K562 (cell line): ENCODE measurements around the gene DNASE1L1.

Source experiments
- ELF2 ChIP-seq: fragments of 250-450 bp; sonication (Bioruptor Pico); IDR thresholded peaks from 2 replicates; pipeline ENCODE4 v1.5.0; 2021; ENCODE audit warnings: mild to moderate bottlenecking
- MCM2 ChIP-seq: fragments of 450-650 bp; IDR thresholded peaks from 2 replicates; pipeline ENCODE4 v1.6.1; 2017; ENCODE audit warnings: low read depth, mild to moderate bottlenecking
- SRF ChIP-seq, 2 experiments: fragments of 250-450, 450-650 bp in 1 of 2; sonication (Bioruptor Pico) in 1 of 2; sonication (generic) in 1 of 2; formaldehyde crosslinking; IDR thresholded peaks; 2 replicates each; pipeline versions ENCODE4 v1.5.0 to v1.5.1; 2020 to 2022; ENCODE audit warnings: mild to moderate bottlenecking in 1 of 2, missing genetic modification reagents in 1 of 2
- ZNF518B ChIP-seq: fragments of 250-450 bp; sonication (Bioruptor Pico); IDR thresholded peaks from 2 replicates; pipeline ENCODE4 v1.5.0; 2021; ENCODE audit warnings: mild to moderate bottlenecking, moderate library complexity
- ZSCAN32 ChIP-seq: fragments of 450-650 bp; formaldehyde crosslinking; IDR thresholded peaks from 2 replicates; pipeline ENCODE4 v1.4.0; 2020; ENCODE audit warnings: mild to moderate bottlenecking, moderate library complexity

DNA sequence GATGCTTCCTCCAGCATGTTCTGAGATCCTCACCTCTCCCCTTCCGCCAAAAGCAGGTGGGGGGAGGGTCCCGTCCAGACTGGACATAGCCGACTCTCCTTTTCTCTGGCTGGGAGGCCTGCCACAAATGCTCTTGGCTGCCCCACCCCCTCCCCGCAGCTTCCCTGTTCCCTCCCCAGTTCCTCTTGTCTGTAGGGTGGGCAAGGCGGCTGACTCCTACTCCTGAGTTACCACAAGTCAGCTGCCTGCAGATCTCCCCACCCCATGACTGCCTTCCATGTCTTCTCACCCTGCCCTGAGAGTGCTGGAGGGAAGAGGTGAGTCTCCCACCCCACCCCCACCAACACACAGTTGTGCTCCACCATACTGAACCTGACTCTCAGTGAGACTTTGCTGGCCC is 22.3 kb upstream of the DNASE1L1 start:
- TF ChIP-seq ZSCAN32 (CRISPR knock-in tag) = no peak
- no peak for TF ChIP-seq SRF (CRISPR knock-in tag; IDR thresholded peaks at IDR 0.05)
- TF ChIP-seq ZNF518B (CRISPR knock-in tag) = no peak
- TF ChIP-seq ELF2 (CRISPR knock-in tag) = no peak
- TF ChIP-seq MCM2 = no peak
